GM21528 (cell line): ENCODE measurements around the gene TBC1D8.
"Not testable (repeated sequence)": the region's sequence is repeated elsewhere in the genome, so short reads cannot be mapped to it uniquely, and the experiment has no call there.

Experiments
- ATAC-seq: cut with Tn5 transposase; IDR thresholded peaks from one replicate; pipeline ENCODE4 v1.9.1; 2021; ENCODE audit warnings: mild to moderate bottlenecking, moderate library complexity; ENCODE audit not compliant: unreplicated experiment, low FRiP score

Gene TBC1D8

GRCh38 chr2:101081375-101081907, 69.7 kb downstream of the TBC1D8 start:
- ATAC-seq, result no peak

- no peak for ATAC-seq
Observed at GRCh38 chr2:101080211-101081068, 70.7 kb downstream of the TBC1D8 start.

DNA sequence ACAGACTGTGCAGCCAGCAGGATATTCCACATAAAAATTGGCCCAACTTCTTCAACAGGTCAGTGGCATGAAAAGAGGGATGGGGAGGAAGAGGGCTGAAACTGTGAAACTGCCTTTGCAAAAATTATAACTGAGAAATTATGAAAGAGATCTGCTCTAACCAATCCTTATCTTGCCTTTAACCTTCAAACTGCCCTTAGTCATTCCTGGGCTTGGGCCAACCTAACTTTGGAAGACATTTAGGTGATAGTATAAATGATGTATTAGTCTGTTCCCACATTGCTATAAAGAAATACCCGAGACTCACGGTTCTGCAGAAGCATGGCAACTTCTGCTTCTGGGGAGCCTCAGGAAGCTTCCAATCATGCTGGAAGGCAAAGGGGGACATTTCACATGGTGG, 74.6 kb downstream of the TBC1D8 start:
- ATAC-seq, result no peak

- no peak for ATAC-seq
Observed at GRCh38 chr2:101064868-101065549, 86.2 kb downstream of the TBC1D8 start.

DNA sequence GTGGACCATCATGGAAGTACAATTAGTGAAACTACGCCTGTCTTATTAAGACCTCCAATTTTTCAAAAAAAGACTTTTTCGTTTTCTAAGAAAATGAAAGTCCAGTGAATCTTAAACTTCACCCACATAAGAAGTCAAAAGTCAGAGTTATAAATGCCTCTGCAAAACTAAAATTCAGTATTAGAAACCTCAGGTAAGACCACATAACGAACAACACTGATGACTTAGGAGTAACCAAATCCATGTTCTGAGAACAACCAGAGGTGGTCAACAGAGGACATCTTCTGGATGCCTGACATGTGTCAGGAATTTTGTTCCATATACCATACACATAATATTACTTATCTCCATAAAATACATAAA, 86.7 kb downstream of the TBC1D8 start:
- ATAC-seq, result no peak

DNA sequence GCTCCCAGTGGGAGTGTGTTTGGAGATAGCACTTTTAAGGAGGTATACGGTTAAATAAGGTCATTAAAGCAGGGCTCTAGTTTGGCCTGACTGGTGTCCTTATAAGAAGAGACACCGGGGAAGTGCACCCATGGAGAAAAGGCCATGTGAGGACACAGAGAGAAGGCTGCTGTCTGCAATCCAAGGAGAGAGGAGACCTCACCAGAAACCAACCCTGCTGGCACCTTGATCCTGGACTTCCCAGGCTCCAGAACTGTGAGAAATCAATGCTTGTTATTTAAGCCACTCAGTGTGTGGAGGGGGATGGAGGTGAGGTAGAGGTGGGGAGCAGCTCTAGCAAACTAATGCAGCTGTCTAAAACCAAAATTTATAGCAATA, 87.1 kb downstream of the TBC1D8 start:
- no peak for ATAC-seq

GRCh38 chr2:101063352-101064124, 87.6 kb downstream of the TBC1D8 start:
- no peak for ATAC-seq

DNA sequence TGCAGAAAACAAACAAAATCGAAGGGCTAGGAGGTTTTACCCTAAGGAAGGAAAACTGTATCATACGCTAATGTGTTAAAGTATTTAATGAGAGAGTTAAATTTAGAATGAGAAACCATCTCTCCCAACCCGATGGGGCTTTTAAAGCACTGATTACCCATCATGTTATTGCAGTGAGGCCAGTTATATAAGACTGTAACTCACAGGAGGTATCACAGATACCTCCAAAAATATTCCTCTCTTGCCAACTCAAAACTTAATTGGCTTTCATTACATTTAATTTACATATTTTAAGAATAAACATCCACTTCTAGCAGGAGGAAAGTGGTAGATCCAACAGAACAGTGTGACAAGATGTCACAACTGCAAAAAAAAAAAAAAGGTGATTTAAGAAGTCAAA, 92.8 kb downstream of the TBC1D8 start:
- ATAC-seq, result no peak

DNA sequence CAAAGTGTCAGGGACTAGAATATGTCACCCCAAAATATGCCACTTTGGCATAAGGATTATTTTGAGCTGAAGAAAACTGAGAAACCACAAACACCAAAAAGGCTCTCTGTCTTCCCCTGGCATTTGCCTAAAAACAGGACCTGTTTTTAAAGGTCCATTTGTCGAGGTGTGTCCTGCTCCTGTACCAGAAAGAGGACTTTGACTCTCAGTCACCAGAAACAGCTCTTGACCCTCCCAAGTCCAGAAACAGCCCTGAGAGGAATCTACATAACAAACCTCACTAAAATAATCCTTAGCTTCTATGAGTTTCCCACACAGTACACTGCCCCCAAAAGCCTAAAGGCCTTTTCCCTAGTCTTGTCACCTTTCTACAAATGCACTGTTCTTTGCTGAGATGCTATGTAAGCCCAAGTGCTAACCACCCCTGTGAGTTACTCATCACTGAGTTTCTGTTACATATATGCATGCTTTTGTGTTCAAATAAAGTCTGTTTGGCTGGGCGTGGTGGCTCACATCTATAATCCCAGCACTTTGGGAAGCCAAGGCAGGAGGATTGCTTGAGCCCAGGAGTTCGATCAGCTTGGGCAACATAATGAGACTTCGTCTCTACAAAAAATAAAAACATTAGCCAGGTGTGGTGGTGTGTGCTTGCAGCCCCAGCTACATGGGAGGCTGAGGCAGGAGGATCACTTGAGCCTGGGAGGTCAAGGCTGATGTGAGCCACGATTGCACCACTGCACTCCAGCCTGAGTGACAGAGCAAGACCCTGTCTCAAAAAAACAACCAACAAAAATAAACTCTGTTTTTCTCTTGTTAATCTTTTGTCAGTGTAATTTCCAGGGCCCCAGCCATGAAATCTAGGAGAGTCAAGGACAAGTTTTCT, 93.9 kb downstream of the TBC1D8 start:
- no peak for ATAC-seq

- ATAC-seq, result no peak
Observed at GRCh38 chr2:101053117-101053516, 98.1 kb downstream of the TBC1D8 start.

DNA sequence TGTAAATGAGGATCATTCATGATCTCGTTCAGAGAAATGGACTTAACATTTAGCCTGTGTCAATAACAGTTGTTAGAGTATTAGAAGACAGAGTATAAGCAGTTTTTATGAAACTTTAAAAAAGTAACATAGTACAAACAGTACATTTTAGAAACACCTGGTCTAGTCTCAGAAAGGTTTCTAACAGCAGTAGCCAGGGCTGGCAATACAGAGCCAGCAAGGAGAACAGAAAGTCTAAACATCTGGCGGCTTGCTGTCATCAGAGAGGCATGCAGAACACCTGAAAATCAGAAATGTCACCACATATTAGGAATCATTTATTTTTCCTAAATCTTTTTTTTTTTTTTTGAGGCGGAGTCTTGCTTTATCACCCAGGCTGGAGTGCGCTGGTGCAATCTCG, 99.0 kb downstream of the TBC1D8 start:
- ATAC-seq, result no peak

DNA sequence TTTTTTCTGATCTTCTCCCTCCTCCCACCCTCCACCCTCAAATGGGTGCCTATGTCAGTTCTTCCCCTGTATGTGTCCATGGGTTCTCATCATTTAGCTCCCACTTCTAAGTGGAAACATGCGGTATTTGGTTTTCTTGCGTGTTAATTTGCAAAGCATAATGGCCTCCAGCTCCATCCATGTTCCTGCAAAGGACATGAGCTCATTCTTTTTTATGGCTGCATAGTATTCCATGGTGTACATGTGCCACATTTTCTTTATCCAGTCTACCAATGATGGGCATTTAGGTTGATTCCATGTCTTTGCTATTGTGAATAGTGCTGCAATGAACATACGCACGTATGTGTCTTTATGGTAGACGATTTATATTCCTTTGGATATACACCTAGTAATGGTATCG, 100.3 kb downstream of the TBC1D8 start:
- ATAC-seq, result not testable (repeated sequence)

GRCh38 chr2:101048756-101049155, 102.4 kb downstream of the TBC1D8 start:
- no peak for ATAC-seq

- no peak for ATAC-seq
Observed at GRCh38 chr2:101047774-101048173, 103.4 kb downstream of the TBC1D8 start.

- ATAC-seq, result no peak
Observed at GRCh38 chr2:101047075-101047766, 104.0 kb downstream of the TBC1D8 start.

- ATAC-seq, result no peak
Observed at GRCh38 chr2:101045330-101045729, 105.9 kb downstream of the TBC1D8 start.

DNA sequence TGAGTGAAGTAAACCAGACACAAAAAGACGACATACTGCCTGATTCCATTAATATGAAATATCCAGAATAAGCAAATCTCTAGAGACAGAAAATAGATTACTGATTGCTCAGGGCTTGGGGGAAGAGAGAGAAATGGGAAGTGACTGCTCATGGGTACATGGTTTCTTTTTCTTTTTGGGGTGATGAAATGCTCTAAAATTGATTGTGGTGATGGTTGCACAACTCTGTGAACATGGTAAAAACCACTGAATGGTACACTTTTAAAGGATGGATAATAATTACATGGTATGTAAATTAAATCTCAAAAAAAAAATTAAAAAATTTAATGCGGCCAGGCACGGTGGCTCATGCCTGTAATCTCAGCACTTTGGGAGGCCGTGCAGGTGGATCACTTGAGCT, 109.8 kb downstream of the TBC1D8 start:
- no peak for ATAC-seq

DNA sequence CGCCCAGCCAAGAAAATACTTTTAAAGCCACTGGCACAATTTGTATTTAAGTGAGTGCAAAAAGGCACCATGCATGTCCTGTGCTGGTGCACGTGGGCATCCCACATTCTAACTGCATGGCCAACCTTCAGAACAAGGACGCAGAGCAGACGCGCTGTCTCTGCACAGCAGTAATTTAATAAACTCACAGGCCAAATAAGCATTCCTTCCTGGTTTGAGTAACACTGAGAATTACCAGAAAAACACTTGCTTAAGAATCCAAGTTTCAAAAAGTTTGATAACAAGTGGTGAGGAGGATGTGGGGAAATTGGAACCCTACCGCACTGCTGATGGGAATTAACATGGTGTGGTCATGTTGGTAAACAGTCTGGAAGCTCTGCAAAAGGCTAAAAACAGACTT, 110.4 kb downstream of the TBC1D8 start:
- no peak for ATAC-seq

DNA sequence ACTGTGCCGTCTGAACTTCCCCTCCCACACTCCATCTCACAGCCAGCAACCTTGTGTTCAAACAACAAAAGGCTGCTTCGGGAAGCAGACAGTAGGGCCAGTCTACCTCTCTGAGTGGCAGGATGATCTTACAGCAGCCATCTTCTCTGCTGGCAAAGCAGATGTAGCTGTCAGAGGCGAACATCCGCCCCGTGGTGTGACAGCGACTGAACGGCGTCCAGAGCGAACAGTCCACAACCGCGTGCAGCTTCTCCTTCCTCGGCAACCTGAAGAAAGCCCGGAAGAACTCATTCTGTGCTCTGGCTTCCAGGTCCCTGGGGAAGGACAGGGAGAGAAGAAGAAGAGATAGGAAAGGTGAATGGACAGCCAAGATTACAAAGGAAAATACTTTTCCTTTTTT, 111.1 kb downstream of the TBC1D8 start:
- ATAC-seq, result no peak
